HG03045 (cell line): Measurements from ENCODE around the gene SLC29A1.

ENCODE experiments used
- ATAC-seq: cut with Tn5 transposase; IDR thresholded peaks from one replicate; pipeline ENCODE4 v1.9.1; 2021; ENCODE audit warnings: mild to moderate bottlenecking, moderate library complexity; ENCODE audit not compliant: unreplicated experiment

The SLC29A1 gene

GRCh38 chr6:44264154-44265006, 41.0 kb downstream of the SLC29A1 start:
- peak; percentile 25 for ATAC-seq

DNA sequence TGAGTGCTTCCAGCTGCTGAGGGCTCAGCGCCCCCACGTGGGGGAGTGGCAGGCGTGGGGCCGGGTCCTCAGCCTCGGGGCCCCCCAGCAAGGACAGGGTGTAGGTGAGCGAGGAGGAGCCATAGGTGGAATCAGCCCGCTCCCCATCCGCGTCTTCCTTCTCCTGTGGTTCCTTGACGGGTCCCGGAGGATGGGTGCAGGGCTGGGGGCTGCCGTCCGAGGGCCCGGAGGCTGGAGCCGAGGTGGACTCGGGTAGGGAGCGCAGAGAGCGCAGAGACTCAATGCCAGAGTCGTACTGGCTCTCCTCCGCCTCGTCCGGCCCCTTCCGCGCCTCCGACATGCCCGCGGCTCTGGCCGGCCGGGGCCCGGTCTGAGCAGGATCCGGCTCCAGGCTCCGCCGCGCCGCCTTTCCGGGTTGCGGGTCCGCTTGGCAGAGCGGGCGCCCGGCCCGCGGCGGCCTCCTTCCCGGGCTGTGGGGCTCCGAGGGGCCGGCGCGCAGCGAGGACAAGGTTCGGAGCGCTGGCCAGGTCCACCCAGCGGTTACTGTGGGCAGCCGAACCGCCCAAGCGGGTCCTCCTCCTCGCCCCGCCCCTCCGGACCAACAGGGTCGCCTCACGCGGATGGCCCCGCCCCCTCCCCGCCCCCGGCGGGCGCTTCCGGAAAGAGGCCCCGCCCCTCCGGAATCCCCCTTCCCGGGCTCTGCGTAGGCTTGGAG, 41.8 kb downstream of the SLC29A1 start, which contains the start of gene NFKBIE:
Gene NFKBIE, minus strand, starts transcription at position 545 of the 715 bp plus-strand sequence. Its CDS starts 205 bp downstream, at position 340.
- ATAC-seq: peak; percentile 42

DNA sequence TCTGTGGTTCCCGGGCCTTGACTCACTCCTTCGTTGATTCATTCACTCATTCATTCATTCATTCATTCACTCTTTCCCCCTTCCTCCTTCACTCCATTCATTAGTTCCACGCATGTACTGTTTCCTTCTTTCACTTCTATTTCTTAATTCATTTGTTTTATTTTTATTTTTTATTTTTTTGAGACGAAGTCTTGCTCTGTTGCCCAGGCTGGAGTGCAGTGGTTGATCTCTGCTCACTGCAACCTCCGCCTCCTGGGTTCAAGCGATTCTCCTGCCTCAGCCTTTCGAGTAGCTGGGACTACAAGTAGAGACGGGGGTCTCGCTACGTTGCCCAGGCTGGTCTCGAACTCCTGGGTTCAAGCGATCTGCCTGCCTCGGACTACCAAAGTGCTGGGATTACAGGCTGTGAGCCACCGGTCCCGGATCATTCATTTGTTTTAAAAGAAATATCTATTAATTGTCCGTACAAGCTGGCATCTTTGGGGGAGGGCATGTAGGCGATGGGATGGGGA, 42.4 kb downstream of the SLC29A1 start:
- no peak for ATAC-seq

DNA sequence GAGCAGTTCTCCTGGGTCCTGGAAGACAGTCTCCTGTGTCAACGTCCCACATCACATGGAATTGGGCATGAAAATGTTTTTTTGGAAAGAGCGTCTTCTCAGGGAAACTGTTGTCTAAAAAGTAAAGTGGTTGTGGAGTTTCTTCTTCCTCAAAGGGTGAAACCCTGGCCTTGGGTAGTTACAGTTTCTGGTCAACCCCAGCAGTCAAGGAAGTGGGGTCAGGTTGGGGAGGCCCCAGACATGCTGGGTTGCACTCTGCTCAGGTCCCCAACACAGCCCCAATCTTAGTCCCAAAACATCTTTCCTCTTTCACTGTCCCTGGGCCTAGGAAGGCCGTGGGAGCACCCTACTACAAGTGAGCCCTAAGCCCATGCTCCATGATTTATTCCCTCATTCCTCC, 43.0 kb downstream of the SLC29A1 start:
- no peak for ATAC-seq

DNA sequence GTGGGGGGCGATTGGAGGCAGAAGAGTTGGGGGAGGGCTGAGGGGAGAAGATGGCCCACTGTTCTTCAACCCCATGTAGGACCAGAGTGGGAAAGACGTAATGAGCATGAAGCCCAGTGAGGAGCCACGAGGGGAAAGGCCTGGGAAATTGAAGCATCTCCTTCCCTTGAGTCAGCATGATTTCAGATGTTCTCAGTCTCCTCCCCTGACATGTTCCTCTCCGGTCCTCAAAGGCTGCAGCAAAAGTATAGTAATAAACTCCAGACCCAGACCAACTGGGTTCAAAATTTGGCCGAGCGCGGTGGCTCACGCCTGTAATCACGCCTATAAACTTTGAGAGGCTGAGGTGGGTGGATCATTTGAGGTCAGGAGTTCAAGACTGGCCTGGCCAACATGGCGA, 43.9 kb downstream of the SLC29A1 start:
- no peak for ATAC-seq

GRCh38 chr6:44268095-44268628, 44.8 kb downstream of the SLC29A1 start:
- no peak for ATAC-seq

DNA sequence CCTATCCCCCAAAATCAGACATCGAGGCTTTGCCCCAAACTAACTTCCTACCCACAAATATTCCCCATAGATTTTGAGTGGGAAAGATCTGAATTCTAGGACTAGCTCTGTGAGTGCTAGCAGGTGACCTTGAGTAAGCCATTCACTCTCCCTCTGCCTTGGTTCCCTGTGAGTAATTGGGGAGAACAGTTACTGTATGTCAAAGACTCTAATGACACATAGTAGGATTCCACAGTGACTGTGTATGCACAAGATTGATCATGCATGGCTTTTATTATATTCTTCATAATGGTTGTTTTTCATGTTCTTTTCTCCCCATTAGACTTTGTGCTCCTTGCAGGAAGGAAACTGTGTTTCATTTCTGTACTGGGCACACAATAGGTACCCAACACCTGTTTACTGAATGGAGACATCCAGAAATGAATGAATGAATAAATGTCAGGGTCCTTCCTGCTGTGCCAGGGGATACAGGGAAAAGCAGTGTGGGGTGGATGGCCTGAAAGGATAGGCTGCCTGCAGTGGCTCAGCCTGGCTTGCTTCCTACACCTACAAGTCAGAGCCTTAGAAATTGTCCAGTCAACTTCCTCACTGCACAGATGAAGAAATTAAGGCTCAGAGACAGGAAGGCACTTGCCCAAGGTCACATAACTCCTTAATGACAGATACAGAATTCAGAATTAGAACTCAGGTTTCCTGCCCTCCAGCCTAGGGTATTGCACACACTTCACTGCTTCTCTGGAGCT, 46.0 kb downstream of the SLC29A1 start:
- no peak for ATAC-seq

GRCh38 chr6:44269921-44270525, 46.6 kb downstream of the SLC29A1 start, which contains the start of gene TMEM151B:
Gene TMEM151B (plus strand): TSS chr6:44270450. CDS start chr6:44270743, 293 bp downstream.
- ATAC-seq: no peak

GRCh38 chr6:44270526-44271405, 47.4 kb downstream of the SLC29A1 start:
- ATAC-seq: no peak

- no peak for ATAC-seq
Observed at GRCh38 chr6:44271406-44271723, 48.0 kb downstream of the SLC29A1 start.

DNA sequence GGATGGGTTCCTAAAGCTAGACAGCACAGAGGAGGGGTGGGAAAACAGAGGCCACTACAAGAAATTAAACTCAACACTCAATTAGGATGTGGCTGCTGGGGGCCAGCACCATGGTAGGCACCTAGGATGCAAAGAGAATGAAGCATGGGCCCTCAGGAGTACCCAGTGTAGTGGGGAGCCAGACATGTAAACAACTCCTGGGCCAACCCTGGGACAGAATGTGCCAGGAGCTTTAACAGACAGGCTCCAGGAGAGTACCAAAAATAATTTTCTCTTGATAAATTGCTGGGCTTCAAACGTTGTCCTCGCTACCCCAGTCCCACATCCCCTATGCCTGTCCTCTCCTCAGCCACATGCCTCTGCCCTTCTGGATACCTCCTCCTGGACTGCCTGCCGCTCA, 48.5 kb downstream of the SLC29A1 start:
- no peak for ATAC-seq

DNA sequence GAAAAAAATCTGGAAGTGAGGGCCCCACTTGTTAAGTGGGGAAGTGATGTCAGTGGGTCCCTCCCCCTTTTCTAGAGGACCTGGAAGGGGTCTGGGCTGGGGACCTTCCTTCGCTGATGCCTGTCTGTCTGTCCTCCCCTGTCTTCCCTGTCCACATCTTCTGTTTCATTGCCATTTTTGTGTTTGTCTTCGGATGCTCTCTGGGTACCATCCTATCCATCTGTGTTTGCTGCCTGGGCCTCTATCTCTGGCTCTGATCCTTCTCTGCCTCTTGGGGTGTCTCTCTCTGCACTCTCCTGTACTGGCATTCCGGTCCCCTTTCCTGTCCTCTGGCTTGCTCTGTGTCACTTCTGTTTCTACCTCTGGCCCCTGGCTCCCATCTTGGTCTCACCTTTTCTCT, 49.1 kb downstream of the SLC29A1 start:
- no peak for ATAC-seq

DNA sequence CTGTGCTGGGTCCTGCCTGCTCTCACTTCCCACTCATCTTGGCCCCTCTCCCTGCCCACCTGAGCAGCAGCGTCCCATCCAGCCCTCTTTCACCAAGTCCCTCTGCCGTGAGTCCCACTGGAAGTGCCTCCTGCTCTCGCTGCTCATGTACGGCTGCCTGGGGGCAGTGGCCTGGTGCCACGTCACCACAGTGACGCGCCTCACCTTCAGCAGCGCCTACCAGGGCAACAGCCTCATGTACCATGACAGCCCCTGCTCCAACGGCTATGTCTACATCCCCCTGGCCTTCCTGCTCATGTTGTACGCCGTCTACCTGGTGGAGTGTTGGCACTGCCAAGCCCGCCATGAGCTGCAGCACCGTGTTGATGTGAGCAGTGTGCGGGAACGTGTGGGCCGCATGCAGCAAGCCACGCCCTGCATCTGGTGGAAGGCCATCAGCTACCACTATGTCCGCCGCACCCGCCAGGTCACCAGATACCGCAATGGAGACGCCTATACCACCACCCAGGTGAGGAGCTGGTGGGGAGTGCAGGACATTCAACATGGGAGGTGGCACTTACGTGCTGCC, 49.7 kb downstream of the SLC29A1 start:
- no peak for ATAC-seq

GRCh38 chr6:44273617-44274016, 50.2 kb downstream of the SLC29A1 start:
- ATAC-seq: no peak

DNA sequence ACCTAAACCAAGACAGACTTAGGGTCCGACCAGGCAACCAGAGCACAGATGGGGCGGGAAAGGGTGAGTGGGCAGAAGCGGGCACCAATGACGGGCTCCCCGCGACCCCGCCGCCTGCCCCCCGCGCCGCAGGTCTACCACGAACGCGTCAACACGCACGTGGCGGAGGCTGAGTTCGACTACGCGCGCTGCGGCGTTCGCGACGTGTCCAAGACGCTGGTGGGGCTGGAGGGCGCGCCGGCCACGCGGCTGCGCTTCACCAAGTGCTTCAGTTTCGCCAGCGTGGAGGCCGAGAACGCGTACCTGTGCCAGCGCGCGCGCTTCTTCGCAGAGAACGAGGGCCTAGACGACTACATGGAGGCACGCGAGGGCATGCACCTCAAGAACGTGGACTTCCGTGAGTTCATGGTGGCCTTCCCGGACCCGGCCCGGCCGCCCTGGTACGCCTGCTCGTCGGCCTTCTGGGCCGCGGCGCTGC, 51.9 kb downstream of the SLC29A1 start:
- no peak for ATAC-seq

DNA sequence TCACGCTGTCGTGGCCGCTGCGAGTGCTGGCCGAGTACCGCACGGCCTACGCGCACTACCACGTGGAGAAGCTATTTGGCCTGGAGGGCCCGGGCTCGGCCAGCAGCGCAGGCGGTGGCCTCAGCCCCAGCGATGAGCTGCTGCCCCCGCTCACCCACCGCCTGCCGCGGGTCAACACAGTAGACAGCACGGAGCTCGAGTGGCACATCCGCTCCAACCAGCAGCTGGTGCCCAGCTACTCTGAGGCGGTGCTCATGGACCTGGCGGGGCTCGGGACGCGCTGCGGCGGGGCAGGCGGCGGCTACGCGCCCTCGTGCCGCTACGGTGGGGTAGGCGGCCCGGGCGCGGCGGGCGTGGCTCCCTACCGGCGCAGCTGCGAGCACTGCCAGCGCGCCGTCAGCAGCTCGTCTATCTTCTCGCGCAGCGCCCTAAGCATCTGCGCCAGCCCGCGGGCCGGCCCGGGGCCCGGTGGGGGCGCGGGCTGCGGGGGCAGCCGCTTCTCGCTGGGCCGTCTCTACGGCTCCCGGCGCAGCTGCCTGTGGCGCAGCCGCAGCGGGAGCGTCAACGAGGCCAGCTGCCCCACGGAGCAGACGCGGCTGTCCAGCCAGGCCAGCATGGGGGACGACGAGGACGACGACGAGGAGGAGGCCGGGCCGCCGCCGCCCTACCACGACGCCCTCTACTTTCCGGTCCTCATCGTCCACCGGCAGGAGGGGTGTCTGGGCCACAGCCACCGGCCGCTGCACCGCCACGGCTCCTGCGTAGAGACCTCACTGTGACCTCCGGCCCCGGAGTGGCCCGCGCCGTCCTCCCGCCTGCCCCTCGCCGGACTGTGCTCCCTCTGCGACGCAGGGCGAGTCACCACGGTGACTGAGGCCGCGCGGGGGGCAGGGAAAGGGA, 52.6 kb downstream of the SLC29A1 start:
- ATAC-seq: no peak

DNA sequence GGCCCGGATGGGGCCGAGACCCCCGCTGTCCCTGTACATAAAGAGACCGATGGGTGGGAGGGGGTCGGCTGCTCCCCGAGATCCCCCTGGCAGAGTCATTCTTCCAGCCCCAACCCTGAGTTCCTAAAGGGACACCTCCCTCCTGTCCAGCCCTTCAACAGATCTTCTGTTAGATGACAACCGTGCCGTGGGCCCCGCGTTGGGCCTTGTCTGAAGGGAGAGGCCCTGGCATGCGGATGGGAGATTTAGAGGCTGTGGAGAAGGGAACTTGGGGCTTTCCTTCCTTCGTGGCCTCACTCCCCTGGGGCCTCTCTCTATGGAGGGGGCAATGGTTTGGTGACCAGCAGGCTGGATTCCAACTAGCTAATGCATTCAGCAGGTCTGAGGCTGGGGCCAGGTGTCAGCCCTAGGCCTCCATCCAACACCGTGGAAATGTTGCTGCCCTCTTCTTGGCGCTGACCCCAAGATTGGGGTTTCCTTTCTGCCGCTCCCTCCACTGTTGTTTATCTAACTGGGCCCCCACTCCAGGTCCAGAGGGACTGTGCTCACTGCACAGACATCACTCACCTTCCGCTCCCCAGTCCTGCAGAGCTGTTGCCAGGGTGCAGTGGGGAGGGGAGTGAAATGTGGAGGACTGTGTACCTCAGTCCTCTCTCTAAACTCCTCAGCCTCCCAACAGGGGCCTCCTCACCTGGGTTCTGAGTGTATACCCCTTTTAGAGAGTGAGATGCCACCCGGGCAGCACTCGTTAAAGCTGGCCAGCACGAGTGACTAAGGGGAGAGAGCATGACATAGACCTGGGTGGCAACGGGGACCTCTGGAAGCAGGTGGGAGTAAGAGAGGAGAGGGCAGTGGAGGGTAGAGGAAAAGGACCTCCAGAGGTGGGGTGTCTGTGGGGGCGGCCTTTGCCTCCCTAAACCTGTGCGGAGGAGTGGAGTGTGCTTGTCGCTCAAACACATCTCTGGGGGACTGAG, 53.6 kb downstream of the SLC29A1 start:
- ATAC-seq: no peak
